K562 (cell line): ENCODE data around the gene IGDCC3. TPM values are rescaled to one million over a fixed set of nuclear protein-coding genes. Genes with fewer than 3 reads are reported as not detected.

Experiments
- BRF1 ChIP-seq: IDR thresholded peaks from 3 replicates; pipeline ENCODE4 v1.6.1; 2011; ENCODE audit warnings: borderline replicate concordance, mild to moderate bottlenecking; ENCODE audit not compliant: insufficient read length; ENCODE audit errors: extremely low read depth
- CSDE1 ChIP-seq, 2 experiments: fragments of 450-650 bp; IDR thresholded peaks; 2 replicates each; pipeline ENCODE4 v1.6.1; 2016; ENCODE audit warnings: mild to moderate bottlenecking in 1 of 2
- DDX20 ChIP-seq: fragments of 450-650 bp; IDR thresholded peaks from 2 replicates; pipeline ENCODE4 v1.6.1; 2016; ENCODE audit warnings: missing genetic modification characterization, low read depth, mild to moderate bottlenecking, missing compliant biosample characterization, moderate library complexity
- EGR1 ChIP-seq: fragments of 450-650 bp; conservative IDR thresholded peaks from 2 replicates; pipeline ENCODE4 v1.6.1; 2017; ENCODE audit warnings: mild to moderate bottlenecking
- EZH2 ChIP-seq: IDR thresholded peaks from 2 replicates; pipeline ENCODE4 v1.6.1; 2012; ENCODE audit warnings: low read depth, mild to moderate bottlenecking, inconsistent platforms, low read length, borderline replicate concordance
- KLF10 ChIP-seq: fragments of 250-450 bp; sonication (Bioruptor Pico); IDR thresholded peaks from 2 replicates; pipeline ENCODE4 v1.6.1; 2021; ENCODE audit warnings: matching md5 sums
- L3MBTL2 ChIP-seq: fragments of 450-650 bp; IDR thresholded peaks from 2 replicates; pipeline ENCODE4 v1.6.1; 2016; ENCODE audit warnings: mild to moderate bottlenecking, moderate library complexity
- MBD2 ChIP-seq: sonication (generic); IDR thresholded peaks from 2 replicates; pipeline ENCODE4 v1.6.1; 2016; ENCODE audit warnings: low read depth, borderline replicate concordance
- NFXL1 ChIP-seq: fragments of 450-650 bp; formaldehyde crosslinking; IDR thresholded peaks from 2 replicates; pipeline ENCODE4 v1.4.0; 2021; ENCODE audit warnings: mild to moderate bottlenecking
- RUNX1 ChIP-seq: sonication (generic); IDR thresholded peaks from 2 replicates; pipeline ENCODE4 v1.6.1; 2016; ENCODE audit warnings: antibody characterized with exemption, low read depth
- YY1 ChIP-seq, 3 experiments: IDR thresholded peaks; 2 replicates each; pipeline ENCODE4 v1.6.1; 2011; ENCODE audit warnings: low read length in 2 of 3, mild to moderate bottlenecking in 2 of 3, moderate library complexity in 2 of 3, borderline replicate concordance in 1 of 3, control low read depth in 1 of 3, low read depth in 1 of 3; ENCODE audit not compliant: insufficient read depth in 3 of 3, insufficient replicate concordance in 2 of 3, control insufficient read depth in 1 of 3, insufficient read length in 1 of 3; ENCODE audit errors: extremely low read depth in 1 of 3
- ZFX ChIP-seq: sonication (generic); formaldehyde crosslinking; IDR thresholded peaks from 2 replicates; pipeline ENCODE4 v1.8.0; 2022; ENCODE audit warnings: mild to moderate bottlenecking, missing genetic modification reagents, moderate library complexity
- ZNF445 ChIP-seq: fragments of 250-450 bp; sonication (Bioruptor Pico); IDR thresholded peaks from 2 replicates; pipeline ENCODE4 v1.4.0; 2020; ENCODE audit warnings: low read depth, mild to moderate bottlenecking, moderate library complexity
- polyA plus RNA-seq, 8 experiments: library from polyadenylated mRNA; depleted of rRNA in 4 of 8; stranded (reverse) in 5 of 8; unstranded in 3 of 8; fragments of >200 nt; fragmentation: Nextera tagmentation in 2 of 8; fragmentation: Illumina TruSeq in 1 of 8; extraction: Ambion mirVana in 2 of 8; extraction: Trizol in 1 of 8; gene quantifications; 2 replicates each; pipeline versions ENCODE4 v1.2.1 to v1.2.3, GENCODE V29; 2011 to 2014; ENCODE audit warnings: inconsistent platforms in 1 of 8, missing spikeins in 1 of 8
- total RNA-seq, 7 experiments: library from RNA; depleted of rRNA in 6 of 7; stranded (reverse); fragments of >200 nt in 6 of 7; fragmentation: Illumina TruSeq in 2 of 7; extraction: Trizol in 2 of 7; gene quantifications; 2 replicates each; pipeline versions ENCODE4 v1.2.1 to v1.2.3, GENCODE V29; 2011 to 2021; ENCODE audit warnings: low replicate concordance in 1 of 7
- TF ChIP-seq, protein P1 (sequence below): fragments of 450-650 bp; IDR thresholded peaks from 2 replicates; pipeline ENCODE4 v1.6.1; 2016; ENCODE audit warnings: mild to moderate bottlenecking, moderate library complexity

Gene IGDCC3
- total and polyA plus RNA-seq, 9 of the 15 experiments (the other 6 are each of a cell fraction or from before 2014, with no cell fraction given) = not detected

DNA sequence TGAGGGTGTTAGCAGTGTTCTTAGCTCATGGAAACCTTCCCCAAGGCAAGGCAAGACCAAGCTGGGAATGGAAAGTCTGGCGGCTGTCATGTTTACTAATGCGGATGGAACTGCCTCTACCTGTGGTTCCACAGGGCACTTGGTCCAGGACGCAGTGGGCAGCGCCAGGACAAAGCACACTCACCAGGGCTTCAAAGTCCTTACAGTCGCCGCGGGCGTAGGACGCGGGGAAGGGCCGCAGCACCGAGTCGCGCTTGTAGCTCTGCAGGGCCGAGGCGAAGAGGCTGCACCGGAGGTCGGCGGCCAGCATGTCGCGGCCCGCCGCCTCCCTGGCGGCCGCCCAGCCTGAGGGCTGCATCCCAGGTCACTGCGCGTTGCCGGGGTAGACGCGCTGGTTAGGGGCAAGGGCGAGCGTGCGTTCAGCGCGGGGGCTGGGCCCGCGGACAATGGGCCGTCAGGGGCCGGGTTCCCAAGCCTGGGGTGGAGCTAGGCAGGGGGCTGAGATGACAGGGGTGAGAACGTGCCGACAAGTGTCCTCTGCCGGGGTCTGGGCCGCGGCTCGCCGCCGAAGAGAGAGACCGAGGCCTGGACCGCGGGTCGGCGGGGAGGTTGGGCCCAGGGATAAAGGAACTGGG lies 91.6 kb downstream of the IGDCC3 start (continued):
- TF ChIP-seq, protein P1, sequence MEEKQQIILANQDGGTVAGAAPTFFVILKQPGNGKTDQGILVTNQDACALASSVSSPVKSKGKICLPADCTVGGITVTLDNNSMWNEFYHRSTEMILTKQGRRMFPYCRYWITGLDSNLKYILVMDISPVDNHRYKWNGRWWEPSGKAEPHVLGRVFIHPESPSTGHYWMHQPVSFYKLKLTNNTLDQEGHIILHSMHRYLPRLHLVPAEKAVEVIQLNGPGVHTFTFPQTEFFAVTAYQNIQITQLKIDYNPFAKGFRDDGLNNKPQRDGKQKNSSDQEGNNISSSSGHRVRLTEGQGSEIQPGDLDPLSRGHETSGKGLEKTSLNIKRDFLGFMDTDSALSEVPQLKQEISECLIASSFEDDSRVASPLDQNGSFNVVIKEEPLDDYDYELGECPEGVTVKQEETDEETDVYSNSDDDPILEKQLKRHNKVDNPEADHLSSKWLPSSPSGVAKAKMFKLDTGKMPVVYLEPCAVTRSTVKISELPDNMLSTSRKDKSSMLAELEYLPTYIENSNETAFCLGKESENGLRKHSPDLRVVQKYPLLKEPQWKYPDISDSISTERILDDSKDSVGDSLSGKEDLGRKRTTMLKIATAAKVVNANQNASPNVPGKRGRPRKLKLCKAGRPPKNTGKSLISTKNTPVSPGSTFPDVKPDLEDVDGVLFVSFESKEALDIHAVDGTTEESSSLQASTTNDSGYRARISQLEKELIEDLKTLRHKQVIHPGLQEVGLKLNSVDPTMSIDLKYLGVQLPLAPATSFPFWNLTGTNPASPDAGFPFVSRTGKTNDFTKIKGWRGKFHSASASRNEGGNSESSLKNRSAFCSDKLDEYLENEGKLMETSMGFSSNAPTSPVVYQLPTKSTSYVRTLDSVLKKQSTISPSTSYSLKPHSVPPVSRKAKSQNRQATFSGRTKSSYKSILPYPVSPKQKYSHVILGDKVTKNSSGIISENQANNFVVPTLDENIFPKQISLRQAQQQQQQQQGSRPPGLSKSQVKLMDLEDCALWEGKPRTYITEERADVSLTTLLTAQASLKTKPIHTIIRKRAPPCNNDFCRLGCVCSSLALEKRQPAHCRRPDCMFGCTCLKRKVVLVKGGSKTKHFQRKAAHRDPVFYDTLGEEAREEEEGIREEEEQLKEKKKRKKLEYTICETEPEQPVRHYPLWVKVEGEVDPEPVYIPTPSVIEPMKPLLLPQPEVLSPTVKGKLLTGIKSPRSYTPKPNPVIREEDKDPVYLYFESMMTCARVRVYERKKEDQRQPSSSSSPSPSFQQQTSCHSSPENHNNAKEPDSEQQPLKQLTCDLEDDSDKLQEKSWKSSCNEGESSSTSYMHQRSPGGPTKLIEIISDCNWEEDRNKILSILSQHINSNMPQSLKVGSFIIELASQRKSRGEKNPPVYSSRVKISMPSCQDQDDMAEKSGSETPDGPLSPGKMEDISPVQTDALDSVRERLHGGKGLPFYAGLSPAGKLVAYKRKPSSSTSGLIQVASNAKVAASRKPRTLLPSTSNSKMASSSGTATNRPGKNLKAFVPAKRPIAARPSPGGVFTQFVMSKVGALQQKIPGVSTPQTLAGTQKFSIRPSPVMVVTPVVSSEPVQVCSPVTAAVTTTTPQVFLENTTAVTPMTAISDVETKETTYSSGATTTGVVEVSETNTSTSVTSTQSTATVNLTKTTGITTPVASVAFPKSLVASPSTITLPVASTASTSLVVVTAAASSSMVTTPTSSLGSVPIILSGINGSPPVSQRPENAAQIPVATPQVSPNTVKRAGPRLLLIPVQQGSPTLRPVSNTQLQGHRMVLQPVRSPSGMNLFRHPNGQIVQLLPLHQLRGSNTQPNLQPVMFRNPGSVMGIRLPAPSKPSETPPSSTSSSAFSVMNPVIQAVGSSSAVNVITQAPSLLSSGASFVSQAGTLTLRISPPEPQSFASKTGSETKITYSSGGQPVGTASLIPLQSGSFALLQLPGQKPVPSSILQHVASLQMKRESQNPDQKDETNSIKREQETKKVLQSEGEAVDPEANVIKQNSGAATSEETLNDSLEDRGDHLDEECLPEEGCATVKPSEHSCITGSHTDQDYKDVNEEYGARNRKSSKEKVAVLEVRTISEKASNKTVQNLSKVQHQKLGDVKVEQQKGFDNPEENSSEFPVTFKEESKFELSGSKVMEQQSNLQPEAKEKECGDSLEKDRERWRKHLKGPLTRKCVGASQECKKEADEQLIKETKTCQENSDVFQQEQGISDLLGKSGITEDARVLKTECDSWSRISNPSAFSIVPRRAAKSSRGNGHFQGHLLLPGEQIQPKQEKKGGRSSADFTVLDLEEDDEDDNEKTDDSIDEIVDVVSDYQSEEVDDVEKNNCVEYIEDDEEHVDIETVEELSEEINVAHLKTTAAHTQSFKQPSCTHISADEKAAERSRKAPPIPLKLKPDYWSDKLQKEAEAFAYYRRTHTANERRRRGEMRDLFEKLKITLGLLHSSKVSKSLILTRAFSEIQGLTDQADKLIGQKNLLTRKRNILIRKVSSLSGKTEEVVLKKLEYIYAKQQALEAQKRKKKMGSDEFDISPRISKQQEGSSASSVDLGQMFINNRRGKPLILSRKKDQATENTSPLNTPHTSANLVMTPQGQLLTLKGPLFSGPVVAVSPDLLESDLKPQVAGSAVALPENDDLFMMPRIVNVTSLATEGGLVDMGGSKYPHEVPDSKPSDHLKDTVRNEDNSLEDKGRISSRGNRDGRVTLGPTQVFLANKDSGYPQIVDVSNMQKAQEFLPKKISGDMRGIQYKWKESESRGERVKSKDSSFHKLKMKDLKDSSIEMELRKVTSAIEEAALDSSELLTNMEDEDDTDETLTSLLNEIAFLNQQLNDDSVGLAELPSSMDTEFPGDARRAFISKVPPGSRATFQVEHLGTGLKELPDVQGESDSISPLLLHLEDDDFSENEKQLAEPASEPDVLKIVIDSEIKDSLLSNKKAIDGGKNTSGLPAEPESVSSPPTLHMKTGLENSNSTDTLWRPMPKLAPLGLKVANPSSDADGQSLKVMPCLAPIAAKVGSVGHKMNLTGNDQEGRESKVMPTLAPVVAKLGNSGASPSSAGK = peak; percentile 74; the same call in 1 of the 2 replicates
- no peak for TF ChIP-seq EZH2
- TF ChIP-seq EGR1 = 0 out of 2 replicates have a peak, but pooled peaks have one; percentile 21
- TF ChIP-seq MBD2 = no peak
- TF ChIP-seq CSDE1 (IDR thresholded peaks at IDR 0.05) = no peak
- no peak for TF ChIP-seq NFXL1
- no peak for TF ChIP-seq BRF1
- TF ChIP-seq ZFX (CRISPR knock-in tag) = peak; percentile 94
- no peak for TF ChIP-seq KLF10 (CRISPR knock-in tag)
- no peak for TF ChIP-seq RUNX1
- no peak for TF ChIP-seq DDX20 (tag)
- TF ChIP-seq YY1 (IDR thresholded peaks at IDR 0.05; ENCODE audit: borderline replicate concordance in 1 of 3, control insufficient read depth in 1 of 3, extremely low read depth in 1 of 3, insufficient read depth in 3 of 3, insufficient read length in 1 of 3, insufficient replicate concordance in 2 of 3, low read depth in 1 of 3, low read length in 2 of 3) = no peak
- no peak for TF ChIP-seq ZNF445
- TF ChIP-seq L3MBTL2 = peak; percentile 40; the same call in 1 of the 2 replicates
